ENCODE measurements around the gene LRRC4C. TPM values are rescaled to one million over a fixed set of nuclear protein-coding genes. Genes with fewer than 3 reads are reported as not detected.

LRRC4C gene
- total and polyA plus RNA-seq, 4 experiments from 2014 or later, result not detected

DNA sequence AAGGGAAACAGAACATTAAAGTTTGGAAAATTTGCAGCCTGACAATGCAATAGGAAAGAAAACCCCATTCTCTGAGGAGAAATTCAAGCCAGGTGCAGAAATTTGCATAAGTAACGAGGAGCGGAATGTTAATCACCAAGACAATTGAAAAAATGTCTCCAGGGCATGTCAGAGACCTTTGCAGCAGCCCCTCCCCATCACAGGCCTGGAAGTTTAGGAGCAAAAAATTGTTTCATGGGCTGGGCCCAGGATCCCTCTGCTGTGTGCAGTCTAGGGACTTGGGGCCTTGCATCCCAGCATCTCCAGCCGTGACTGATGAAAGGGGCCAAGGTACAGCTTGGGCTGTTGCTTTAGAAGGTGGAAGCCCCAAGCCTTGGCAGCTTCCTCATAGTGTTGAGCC is 780.2 kb downstream of the LRRC4C start:
- ChIA-PET CTCF (ENCODE audit: partially characterized antibody) (no interaction called here), POLR2A (ENCODE audit: partially characterized antibody) (no interaction called here)
- no peaks in the 10 kb centered on the region for H3K36me3 Mint-ChIP-seq
- Histone ChIP-seq H3K36me3 (ENCODE audit: insufficient read depth, low read length) (no peaks in the 10 kb centered on the region), H3K9me3 (ENCODE audit: control insufficient read depth in 1 of 2, low read length in 2 of 2) (no peaks in the 10 kb centered on the region), H3K27ac (ENCODE audit: low read depth, low read length) (no peak overlapping the region), H3K4me3 (ENCODE audit: low read length in 2 of 2) (no peak overlapping the region), H3K27me3 (ENCODE audit: insufficient read depth, low read length) (no peaks in the 10 kb centered on the region), H3K4me1 (ENCODE audit: insufficient read depth, low read length) (no peaks in the 10 kb centered on the region)
- peaks cover 2 to 38% (median 24%) of the 10 kb centered on the region in 8 donors for H3K9me3 Mint-ChIP-seq
- no peak overlapping the region for H3K4me3 Mint-ChIP-seq
- no peaks in the 10 kb centered on the region for H3K27me3 Mint-ChIP-seq
- intact Hi-C loops (cut with micrococcal nuclease), result no loop called here
- no peaks in the 10 kb centered on the region for H3K4me1 Mint-ChIP-seq
- no peak overlapping the region for H3K27ac Mint-ChIP-seq
- no peak for DNase-seq

DNA sequence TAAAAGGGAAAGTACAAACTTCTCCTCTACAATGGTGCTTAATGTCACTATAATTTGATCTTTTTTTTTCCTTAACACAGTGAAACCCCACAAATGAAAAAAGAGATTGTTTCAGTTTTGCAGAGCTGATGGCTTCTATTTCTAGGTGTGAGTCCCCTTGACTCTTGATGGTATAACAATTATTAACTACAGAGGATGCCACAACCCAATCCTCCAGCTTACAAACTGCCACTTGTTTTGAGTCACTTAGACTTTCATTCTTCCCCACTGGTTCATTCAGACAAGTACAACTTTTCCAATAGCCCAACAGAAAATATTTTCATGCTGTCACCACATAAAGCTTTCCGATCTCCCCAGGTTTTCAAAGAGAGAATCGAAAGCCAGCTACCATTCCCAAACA is 812.2 kb downstream of the LRRC4C start:
- Histone ChIP-seq H3K4me1 (ENCODE audit: insufficient read depth, low read length) (no peaks in the 10 kb centered on the region), H3K36me3 (ENCODE audit: insufficient read depth, low read length) (no peaks in the 10 kb centered on the region), H3K27me3 (ENCODE audit: insufficient read depth, low read length) (no peaks in the 10 kb centered on the region), H3K27ac (ENCODE audit: low read depth, low read length) (no peak overlapping the region), H3K9me3 (ENCODE audit: control insufficient read depth in 1 of 2, low read length in 2 of 2) (peaks cover 0 to 3% of the 10 kb centered on the region in 2 donors), H3K4me3 (ENCODE audit: low read length in 2 of 2) (no peak overlapping the region)
- ChIA-PET POLR2A (ENCODE audit: partially characterized antibody) (no interaction called here), CTCF (ENCODE audit: partially characterized antibody) (no interaction called here)
- H3K27me3 Mint-ChIP-seq, result no peaks in the 10 kb centered on the region
- intact Hi-C loops (cut with micrococcal nuclease), result no loop called here
- no peak overlapping the region for H3K27ac Mint-ChIP-seq
- no peaks in the 10 kb centered on the region for H3K36me3 Mint-ChIP-seq
- H3K4me1 Mint-ChIP-seq, result no peaks in the 10 kb centered on the region
- H3K4me3 Mint-ChIP-seq, result no peak overlapping the region
- peaks cover 0 to 55% (median 39%) of the 10 kb centered on the region in 8 donors for H3K9me3 Mint-ChIP-seq
- DNase-seq, result no peak

- no peak for DNase-seq
- H3K9me3 Mint-ChIP-seq, result peaks cover 0 to 33% (median 18%) of the 10 kb centered on the region in 8 donors
- H3K27me3 Mint-ChIP-seq, result no peaks in the 10 kb centered on the region
- CTCF ChIA-PET (ENCODE audit: partially characterized antibody), result no interaction called here
- Histone ChIP-seq H3K4me3 (ENCODE audit: low read length in 2 of 2) (no peak overlapping the region), H3K36me3 (ENCODE audit: insufficient read depth, low read length) (no peaks in the 10 kb centered on the region), H3K4me1 (ENCODE audit: insufficient read depth, low read length) (no peaks in the 10 kb centered on the region), H3K27ac (ENCODE audit: low read depth, low read length) (no peak overlapping the region), H3K27me3 (ENCODE audit: insufficient read depth, low read length) (no peaks in the 10 kb centered on the region), H3K9me3 (ENCODE audit: control insufficient read depth in 1 of 2, low read length in 2 of 2) (no peaks in the 10 kb centered on the region)
- no peaks in the 10 kb centered on the region for H3K4me1 Mint-ChIP-seq
- intact Hi-C loops (cut with micrococcal nuclease), result no loop called here
- no peak overlapping the region for H3K4me3 Mint-ChIP-seq
- no peak overlapping the region for H3K27ac Mint-ChIP-seq
- POLR2A ChIA-PET (ENCODE audit: partially characterized antibody), result no interaction called here
- no peaks in the 10 kb centered on the region for H3K36me3 Mint-ChIP-seq
These were observed 817.2 kb downstream of the LRRC4C start for GRCh38 chr11:40642284-40642683.

GRCh38 chr11:40619654-40620053 is 839.8 kb downstream of the LRRC4C start:
- H3K27ac ChIP-seq (ENCODE audit: low read depth, low read length), result no peak overlapping the region
- H3K4me1 ChIP-seq (ENCODE audit: insufficient read depth, low read length), result no peaks in the 10 kb centered on the region
- Mint-ChIP-seq H3K9me3 (peaks cover 2 to 24% (median 6%) of the 10 kb centered on the region in 8 donors), H3K4me1 (no peaks in the 10 kb centered on the region), H3K4me3 (no peak overlapping the region), H3K36me3 (no peaks in the 10 kb centered on the region), H3K27ac (no peak overlapping the region), H3K27me3 (no peaks in the 10 kb centered on the region)
- POLR2A ChIA-PET (ENCODE audit: partially characterized antibody), result no interaction called here
- H3K4me3 ChIP-seq (ENCODE audit: low read length in 2 of 2), result no peak overlapping the region
- no peak for DNase-seq
- intact Hi-C loops (cut with micrococcal nuclease), result no loop called here
- no peaks in the 10 kb centered on the region for H3K36me3 ChIP-seq (ENCODE audit: insufficient read depth, low read length)
- no peaks in the 10 kb centered on the region for H3K9me3 ChIP-seq (ENCODE audit: control insufficient read depth in 1 of 2, low read length in 2 of 2)
- CTCF ChIA-PET (ENCODE audit: partially characterized antibody), result no interaction called here
- no peaks in the 10 kb centered on the region for H3K27me3 ChIP-seq (ENCODE audit: insufficient read depth, low read length)

DNA sequence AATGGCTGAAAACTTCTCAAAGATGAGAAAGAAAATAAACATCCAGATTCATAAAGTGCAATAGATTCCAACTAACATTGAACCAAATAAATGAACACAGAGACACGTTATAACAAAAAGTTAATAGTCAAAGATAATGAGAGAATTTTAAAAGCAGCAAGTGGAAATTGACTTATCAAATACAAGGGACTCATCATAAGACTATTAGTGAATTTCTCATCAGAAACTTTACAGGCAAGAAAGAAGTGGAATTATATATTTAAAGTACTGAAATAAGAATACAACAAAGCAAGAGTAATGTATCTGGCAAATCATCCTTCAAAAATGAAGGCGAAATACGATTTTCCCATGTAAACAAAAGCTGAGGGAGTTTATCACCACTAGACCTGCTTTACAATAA is 852.7 kb downstream of the LRRC4C start:
- H3K27me3 Mint-ChIP-seq, result no peaks in the 10 kb centered on the region
- no peak overlapping the region for H3K27ac ChIP-seq (ENCODE audit: low read depth, low read length)
- H3K36me3 ChIP-seq (ENCODE audit: insufficient read depth, low read length), result no peaks in the 10 kb centered on the region
- intact Hi-C loops (cut with micrococcal nuclease), result no loop called here
- H3K9me3 ChIP-seq (ENCODE audit: control insufficient read depth in 1 of 2, low read length in 2 of 2), result peaks cover 0 to 16% of the 10 kb centered on the region in 2 donors
- ChIA-PET CTCF (ENCODE audit: partially characterized antibody) (no interaction called here), POLR2A (ENCODE audit: partially characterized antibody) (no interaction called here)
- peaks cover 2 to 71% (median 33%) of the 10 kb centered on the region in 8 donors for H3K9me3 Mint-ChIP-seq
- H3K4me3 ChIP-seq (ENCODE audit: low read length in 2 of 2), result no peak overlapping the region
- no peak for DNase-seq
- H3K4me1 ChIP-seq (ENCODE audit: insufficient read depth, low read length), result no peaks in the 10 kb centered on the region
- peaks cover 3 to 6% of the 10 kb centered on the region in 2 donors for H3K36me3 Mint-ChIP-seq
- H3K4me1 Mint-ChIP-seq, result no peaks in the 10 kb centered on the region
- no peak overlapping the region for H3K27ac Mint-ChIP-seq
- no peak overlapping the region for H3K4me3 Mint-ChIP-seq
- H3K27me3 ChIP-seq (ENCODE audit: insufficient read depth, low read length), result no peaks in the 10 kb centered on the region

- POLR2A ChIA-PET (ENCODE audit: partially characterized antibody), result no interaction called here
- peaks cover 0 to 69% (median 34%) of the 10 kb centered on the region in 8 donors for H3K9me3 Mint-ChIP-seq
These were observed 856.4 kb downstream of the LRRC4C start for GRCh38 chr11:40602866-40603552.

DNA sequence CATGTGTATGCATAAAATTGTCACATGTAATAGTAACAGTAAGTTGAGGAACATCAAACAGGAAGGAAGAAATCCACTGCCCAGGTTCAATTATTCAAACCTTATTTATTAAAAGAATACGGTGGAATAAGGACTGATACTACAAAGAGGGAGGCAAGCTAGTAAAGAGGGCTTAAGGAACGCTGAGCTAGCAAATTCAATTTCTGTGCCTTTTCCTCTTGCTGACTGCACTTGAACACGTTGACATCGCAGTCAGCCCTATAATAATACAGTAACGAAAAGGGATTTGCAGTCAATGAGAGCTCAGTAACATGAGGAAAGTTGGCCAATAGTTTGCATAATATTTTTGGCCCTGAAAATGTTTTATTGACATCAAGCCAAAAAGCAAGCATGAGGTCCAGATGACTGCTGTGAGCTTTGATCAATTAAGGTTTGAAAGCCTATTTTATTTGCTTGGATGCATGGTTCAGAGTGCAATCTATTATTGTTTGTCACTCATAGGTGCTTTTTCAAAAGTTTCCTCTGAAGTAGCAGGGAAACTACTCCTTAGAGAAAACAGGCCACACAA is 861.8 kb downstream of the LRRC4C start:
- Mint-ChIP-seq H3K27me3 (no peaks in the 10 kb centered on the region), H3K36me3 (no peaks in the 10 kb centered on the region), H3K27ac (no peak overlapping the region), H3K4me1 (no peaks in the 10 kb centered on the region), H3K9me3 (peaks cover 3 to 25% (median 17%) of the 10 kb centered on the region in 8 donors), H3K4me3 (no peak overlapping the region)
- ChIA-PET POLR2A (ENCODE audit: partially characterized antibody) (no interaction called here), CTCF (ENCODE audit: partially characterized antibody) (no interaction called here)
- intact Hi-C loops (cut with micrococcal nuclease), result no loop called here
- DNase-seq, result no peak
- Histone ChIP-seq H3K9me3 (ENCODE audit: control insufficient read depth in 1 of 2, low read length in 2 of 2) (peaks cover 0 to 1% of the 10 kb centered on the region in 2 donors), H3K27me3 (ENCODE audit: insufficient read depth, low read length) (no peaks in the 10 kb centered on the region), H3K4me3 (ENCODE audit: low read length in 2 of 2) (no peak overlapping the region), H3K36me3 (ENCODE audit: insufficient read depth, low read length) (no peaks in the 10 kb centered on the region), H3K27ac (ENCODE audit: low read depth, low read length) (no peak overlapping the region), H3K4me1 (ENCODE audit: insufficient read depth, low read length) (no peaks in the 10 kb centered on the region)

More at GRCh38 chr11:40602866-40603552, 856.4 kb downstream of the LRRC4C start:
- H3K4me3 ChIP-seq (ENCODE audit: low read length in 2 of 2), result no peak overlapping the region
- intact Hi-C loops (cut with micrococcal nuclease), result no loop called here
- H3K36me3 ChIP-seq (ENCODE audit: insufficient read depth, low read length), result no peaks in the 10 kb centered on the region
- no peak for DNase-seq
- H3K4me1 ChIP-seq (ENCODE audit: insufficient read depth, low read length), result no peaks in the 10 kb centered on the region
- peaks cover 2 to 6% of the 10 kb centered on the region in 2 donors for H3K36me3 Mint-ChIP-seq
- H3K27me3 Mint-ChIP-seq, result no peaks in the 10 kb centered on the region
- H3K27ac ChIP-seq (ENCODE audit: low read depth, low read length), result no peak overlapping the region
- H3K4me3 Mint-ChIP-seq, result no peak overlapping the region
- no peaks in the 10 kb centered on the region for H3K4me1 Mint-ChIP-seq
- CTCF ChIA-PET (ENCODE audit: partially characterized antibody), result no interaction called here
- no peaks in the 10 kb centered on the region for H3K27me3 ChIP-seq (ENCODE audit: insufficient read depth, low read length)
- peaks cover 0 to 16% of the 10 kb centered on the region in 2 donors for H3K9me3 ChIP-seq (ENCODE audit: control insufficient read depth in 1 of 2, low read length in 2 of 2)
- no peak overlapping the region for H3K27ac Mint-ChIP-seq
